ENCODE data around the gene SLC11A1.

DNA sequence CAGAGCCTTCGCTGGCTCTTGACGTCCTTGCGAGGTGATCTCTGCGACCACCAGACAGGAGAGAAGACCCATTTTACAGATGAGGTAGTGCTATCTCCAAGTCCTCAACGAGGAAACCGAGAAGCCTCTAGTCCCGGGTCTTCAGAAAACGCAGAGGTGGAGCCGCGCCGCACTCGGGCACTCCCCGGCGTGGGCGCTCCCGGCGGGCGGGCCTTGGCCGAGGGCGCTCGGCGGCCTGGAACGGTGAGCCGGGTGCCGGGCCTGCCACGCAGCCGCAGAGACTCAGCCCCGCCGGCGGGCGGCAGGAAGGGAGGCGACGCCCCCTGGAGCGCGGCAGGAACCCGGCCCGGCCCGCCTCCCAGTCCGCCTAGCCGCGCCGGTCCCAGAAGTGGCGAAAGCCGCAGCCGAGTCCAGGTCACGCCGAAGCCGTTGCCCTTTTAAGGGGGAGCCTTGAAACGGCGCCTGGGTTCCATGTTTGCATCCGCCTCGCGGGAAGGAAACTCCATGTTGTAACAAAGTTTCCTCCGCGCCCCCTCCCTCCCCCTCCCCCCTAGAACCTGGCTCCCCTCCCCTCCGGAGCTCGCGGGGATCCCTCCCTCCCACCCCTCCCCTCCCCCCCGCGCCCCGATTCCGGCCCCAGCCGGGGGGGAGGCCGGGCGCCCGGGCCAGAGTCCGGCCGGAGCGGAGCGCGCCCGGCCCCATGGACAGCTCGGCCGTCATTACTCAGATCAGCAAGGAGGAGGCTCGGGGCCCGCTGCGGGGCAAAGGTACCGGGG is 17.5 kb downstream of the SLC11A1 start, which contains the start of gene CTDSP1:
- TF ChIP-seq, protein P1, sequence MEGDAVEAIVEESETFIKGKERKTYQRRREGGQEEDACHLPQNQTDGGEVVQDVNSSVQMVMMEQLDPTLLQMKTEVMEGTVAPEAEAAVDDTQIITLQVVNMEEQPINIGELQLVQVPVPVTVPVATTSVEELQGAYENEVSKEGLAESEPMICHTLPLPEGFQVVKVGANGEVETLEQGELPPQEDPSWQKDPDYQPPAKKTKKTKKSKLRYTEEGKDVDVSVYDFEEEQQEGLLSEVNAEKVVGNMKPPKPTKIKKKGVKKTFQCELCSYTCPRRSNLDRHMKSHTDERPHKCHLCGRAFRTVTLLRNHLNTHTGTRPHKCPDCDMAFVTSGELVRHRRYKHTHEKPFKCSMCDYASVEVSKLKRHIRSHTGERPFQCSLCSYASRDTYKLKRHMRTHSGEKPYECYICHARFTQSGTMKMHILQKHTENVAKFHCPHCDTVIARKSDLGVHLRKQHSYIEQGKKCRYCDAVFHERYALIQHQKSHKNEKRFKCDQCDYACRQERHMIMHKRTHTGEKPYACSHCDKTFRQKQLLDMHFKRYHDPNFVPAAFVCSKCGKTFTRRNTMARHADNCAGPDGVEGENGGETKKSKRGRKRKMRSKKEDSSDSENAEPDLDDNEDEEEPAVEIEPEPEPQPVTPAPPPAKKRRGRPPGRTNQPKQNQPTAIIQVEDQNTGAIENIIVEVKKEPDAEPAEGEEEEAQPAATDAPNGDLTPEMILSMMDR (IDR thresholded peaks at IDR 0.05) = peak in 3 of 4 experiments; percentile 14 to 33 (median 23)
- peak; percentile 80 for TF ChIP-seq POLR2AphosphoS5 (IDR thresholded peaks at IDR 0.05)
